H1 (cell line): ENCODE data around the gene SMG5. TPM values are rescaled to one million over a fixed set of nuclear protein-coding genes. Genes with fewer than 3 reads are reported as not detected.

Experiments used
- CTCF ChIA-PET: fragments of 300-600 bp; sonication (Branson Sonifier 250); formaldehyde crosslinking; loops from one replicate; lab custom pipeline; 2021; ENCODE audit not compliant: partially characterized antibody; lab: Charles Lee
- POLR2A ChIA-PET: fragments of 300-600 bp; sonication (Branson Sonifier 250); formaldehyde crosslinking; loops from one replicate; lab custom pipeline; 2021; ENCODE audit warnings: inconsistent platforms; ENCODE audit not compliant: partially characterized antibody; lab: Charles Lee
- DNase-seq, 2 experiments: peaks; one replicate each; pipeline versions ENCODE4 v3.0.0 to v3.0.0-alpha.2; 2010 to 2022; ENCODE audit warnings: low spot score in 2 of 2, low read depth in 1 of 2, mixed read lengths in 1 of 2
- FAIRE-seq: peaks from 2 replicates; lab custom pipeline; 2011; peaks lifted over from hg19 to GRCh38; lab: Jason Lieb, UNC
- H2AFZ ChIP-seq: 2 replicates; pipeline ENCODE4 v1.8.1; 2012; ENCODE audit warnings: low read length, inconsistent platforms
- H2AK5ac ChIP-seq: 2 replicates; pipeline ENCODE4 v1.6.1; 2013; ENCODE audit warnings: low read depth, low read length
- H2BK120ac ChIP-seq: replicated peaks from 2 replicates; pipeline ENCODE3; 2013; ENCODE audit warnings: low read depth, low read length, inconsistent platforms
- H2BK12ac ChIP-seq: 2 replicates; pipeline ENCODE4 v1.6.1; 2013; ENCODE audit warnings: low read depth, low read length
- H2BK15ac ChIP-seq: 2 replicates; pipeline ENCODE4 v1.6.1; 2013; ENCODE audit warnings: low read length
- H2BK20ac ChIP-seq: 2 replicates; pipeline ENCODE4 v1.6.1; 2013; ENCODE audit warnings: low read length
- H2BK5ac ChIP-seq: 2 replicates; pipeline ENCODE4 v1.6.1; 2013; ENCODE audit warnings: low read depth, low read length
- H3K14ac ChIP-seq: 2 replicates; pipeline ENCODE4 v1.6.1; 2013; ENCODE audit warnings: inconsistent platforms; ENCODE audit not compliant: insufficient read length
- H3K18ac ChIP-seq: 2 replicates; pipeline ENCODE4 v1.6.1; 2013; ENCODE audit warnings: low read length; ENCODE audit errors: extremely low read depth
- H3K23ac ChIP-seq: 2 replicates; pipeline ENCODE4 v1.6.1; 2013; ENCODE audit warnings: inconsistent platforms; ENCODE audit not compliant: insufficient read length
- H3K23me2 ChIP-seq: 2 replicates; pipeline ENCODE4 v1.6.1; 2013; ENCODE audit warnings: low read depth, low read length
- H3K27ac ChIP-seq: 2 replicates; pipeline ENCODE4 v1.6.1; 2011; ENCODE audit warnings: low read depth, low read length, inconsistent platforms
- H3K27me3 ChIP-seq, 4 experiments: replicated peaks in 1 of 4; 1 replicate in 1 of 4; 2 replicates in 3 of 4; pipeline versions ENCODE4 v1.6.1 to v1.8.1; 2011 to 2013; ENCODE audit warnings: low read length in 3 of 4, mild to moderate bottlenecking in 3 of 4, inconsistent platforms in 2 of 4, mixed read lengths in 2 of 4, moderate library complexity in 1 of 4; ENCODE audit not compliant: control insufficient read depth in 3 of 4, insufficient read depth in 3 of 4; ENCODE audit errors: extremely low read depth in 1 of 4
- H3K36me3 ChIP-seq, 4 experiments: 2 replicates each; pipeline versions ENCODE4 v1.6.1 to v1.8.1; 2011 to 2013; ENCODE audit warnings: mild to moderate bottlenecking in 4 of 4, low read length in 3 of 4, moderate library complexity in 2 of 4, control low read depth in 1 of 4, inconsistent platforms in 1 of 4; ENCODE audit not compliant: insufficient read depth in 4 of 4, control insufficient read depth in 2 of 4
- H3K4ac ChIP-seq: replicated peaks from 2 replicates; pipeline ENCODE3; 2013; ENCODE audit warnings: low read length, low read depth, mixed read lengths, inconsistent platforms; ENCODE audit not compliant: insufficient read length
- H3K4me1 ChIP-seq, 4 experiments: replicated peaks in 1 of 4; 1 replicate in 1 of 4; 2 replicates in 3 of 4; pipeline versions ENCODE4 v1.6.1 to v1.8.1; 2011 to 2013; ENCODE audit warnings: low read length in 3 of 4, inconsistent platforms in 2 of 4, mixed read lengths in 1 of 4; ENCODE audit not compliant: insufficient read depth in 4 of 4, control insufficient read depth in 3 of 4
- H3K4me2 ChIP-seq, 2 experiments: 2 replicates each; pipeline versions ENCODE4 v1.6.1 to v1.8.1; 2011 to 2013; ENCODE audit warnings: low read depth in 2 of 2, low read length in 2 of 2, control low read depth in 1 of 2, inconsistent platforms in 1 of 2, mild to moderate bottlenecking in 1 of 2; ENCODE audit not compliant: insufficient read depth in 1 of 2
- H3K4me3 ChIP-seq, 4 experiments: fragments of 200-600, 300-600 bp in 1 of 4; sonication (generic), shearing (Covaris generic), sonication (Bioruptor Twin) in 1 of 4; 2 replicates each; pipeline versions ENCODE4 v1.5.1 to v1.8.1; 2011 to 2016; ENCODE audit warnings: low read length in 4 of 4, low read depth in 3 of 4, control low read depth in 2 of 4, inconsistent platforms in 2 of 4, mild to moderate bottlenecking in 2 of 4, mixed read lengths in 1 of 4, moderate library complexity in 1 of 4; ENCODE audit not compliant: insufficient read depth in 2 of 4; ENCODE audit errors: extremely low read depth in 1 of 4
- H3K56ac ChIP-seq: replicated peaks from 2 replicates; pipeline ENCODE3; 2013; ENCODE audit warnings: low read depth, mild to moderate bottlenecking, mixed read lengths, low read length, inconsistent platforms; ENCODE audit not compliant: insufficient read length
- H3K79me1 ChIP-seq: 2 replicates; pipeline ENCODE4 v1.6.1; 2013; ENCODE audit warnings: low read depth, low read length, control low read depth
- H3K79me2 ChIP-seq, 2 experiments: 2 replicates each; pipeline versions ENCODE4 v1.6.1 to v1.8.1; 2012 to 2013; ENCODE audit warnings: low read length in 2 of 2, mild to moderate bottlenecking in 2 of 2, inconsistent platforms in 1 of 2; ENCODE audit not compliant: insufficient read depth in 2 of 2, control insufficient read depth in 1 of 2
- H3K9ac ChIP-seq, 4 experiments: replicated peaks in 1 of 4; 1 replicate in 1 of 4; 2 replicates in 3 of 4; pipeline versions ENCODE4 v1.6.1 to v1.8.1; 2011 to 2013; ENCODE audit warnings: low read depth in 3 of 4, low read length in 3 of 4, control low read depth in 2 of 4, mild to moderate bottlenecking in 2 of 4, moderate library complexity in 2 of 4, inconsistent platforms in 1 of 4; ENCODE audit errors: extremely low read depth in 1 of 4
- H3K9me3 ChIP-seq, 2 experiments: 2 replicates each; pipeline versions ENCODE4 v1.6.1 to v1.8.1; 2012 to 2013; ENCODE audit warnings: mild to moderate bottlenecking in 2 of 2, moderate library complexity in 2 of 2, control low read depth in 1 of 2, inconsistent platforms in 1 of 2, low read depth in 1 of 2, low read length in 1 of 2, mixed read lengths in 1 of 2; ENCODE audit not compliant: insufficient read depth in 2 of 2
- H4K20me1 ChIP-seq, 2 experiments: replicated peaks in 1 of 2; 2 replicates each; pipeline versions ENCODE3 to v1.8.1; 2011 to 2013; ENCODE audit warnings: inconsistent platforms in 2 of 2, low read length in 2 of 2, mild to moderate bottlenecking in 1 of 2; ENCODE audit not compliant: insufficient read depth in 2 of 2, control insufficient read depth in 1 of 2
- H4K5ac ChIP-seq: 2 replicates; pipeline ENCODE4 v1.6.1; 2013; ENCODE audit warnings: low read length, low read depth, mixed read lengths, inconsistent platforms; ENCODE audit not compliant: insufficient read length
- H4K8ac ChIP-seq: 2 replicates; pipeline ENCODE4 v1.8.0; 2013; ENCODE audit warnings: mild to moderate bottlenecking, moderate library complexity, low read length, inconsistent platforms; ENCODE audit not compliant: insufficient read depth; ENCODE audit errors: extremely low read depth
- H4K91ac ChIP-seq: replicated peaks from 2 replicates; pipeline ENCODE3; 2013; ENCODE audit warnings: low read length, mixed read lengths, inconsistent platforms; ENCODE audit not compliant: insufficient read length
- BCL11A ChIP-seq, 2 experiments: IDR thresholded peaks; one replicate each; pipeline ENCODE4 v1.6.1; 2011; ENCODE audit warnings: low read depth in 2 of 2, low read length in 2 of 2, mild to moderate bottlenecking in 2 of 2
- CBX8 ChIP-seq: fragments of 300-800, 300-1000 bp; sonication (generic); IDR thresholded peaks from 2 replicates; pipeline ENCODE4 v1.7.1; 2016; ENCODE audit warnings: low read depth, low read length, borderline replicate concordance
- CTBP2 ChIP-seq: IDR thresholded peaks from 2 replicates; pipeline ENCODE4 v1.7.0; 2011; ENCODE audit warnings: borderline replicate concordance, mild to moderate bottlenecking, moderate library complexity, mixed read lengths, low read length; ENCODE audit not compliant: insufficient read depth, insufficient read length
- EGR1 ChIP-seq: IDR thresholded peaks from 2 replicates; pipeline ENCODE4 v1.6.1; 2011; ENCODE audit warnings: low read depth, low read length, borderline replicate concordance
- JUND ChIP-seq: IDR thresholded peaks from 2 replicates; pipeline ENCODE4 v1.6.1; 2011; ENCODE audit warnings: mild to moderate bottlenecking, improper control_type of control experiment, low read length
- KDM1A ChIP-seq: fragments of 200-600, 300-600 bp; sonication (generic); IDR thresholded peaks from 2 replicates; pipeline ENCODE4 v1.7.1; 2016; ENCODE audit warnings: mild to moderate bottlenecking, low read length, borderline replicate concordance
- PHF8 ChIP-seq: fragments of 200-600 bp; sonication (generic); conservative IDR thresholded peaks from 2 replicates; pipeline ENCODE4 v1.7.1; 2012; ENCODE audit warnings: low read depth, mild to moderate bottlenecking, inconsistent platforms, low read length, moderate library complexity
- RNF2 ChIP-seq: fragments of 200-900, 300-1000 bp; sonication (generic); IDR thresholded peaks from 2 replicates; pipeline ENCODE4 v1.7.1; 2016; ENCODE audit warnings: borderline replicate concordance, low read depth, mild to moderate bottlenecking, antibody characterized with exemption, low read length; ENCODE audit not compliant: poor library complexity, severe bottlenecking; ENCODE audit errors: missing control alignments
- RXRA ChIP-seq: IDR thresholded peaks from 2 replicates; pipeline ENCODE4 v1.6.1; 2011; ENCODE audit warnings: low read depth, mild to moderate bottlenecking, low read length, moderate library complexity; ENCODE audit not compliant: insufficient read depth
- SAP30 ChIP-seq: fragments of 300-600 bp; sonication (generic); IDR thresholded peaks from 2 replicates; pipeline ENCODE4 v1.7.1; 2012; ENCODE audit warnings: low read length, moderate library complexity, mild to moderate bottlenecking, inconsistent platforms; ENCODE audit not compliant: insufficient read depth, insufficient replicate concordance
- TBP ChIP-seq: IDR thresholded peaks from 2 replicates; pipeline ENCODE4 v1.6.1; 2011; ENCODE audit warnings: low read depth, low read length, improper control_type of control experiment
- TEAD4 ChIP-seq: IDR thresholded peaks from 2 replicates; pipeline ENCODE4 v1.6.1; 2012; ENCODE audit warnings: low read depth, low read length, inconsistent platforms, mixed read lengths
- YY1 ChIP-seq: IDR thresholded peaks from 2 replicates; pipeline ENCODE4 v1.6.1; 2011; ENCODE audit warnings: low read depth, mild to moderate bottlenecking, low read length
- ZNF274 ChIP-seq: IDR thresholded peaks from 2 replicates; pipeline ENCODE4 v1.7.0; 2012; ENCODE audit warnings: low read length, borderline replicate concordance; ENCODE audit errors: extremely low read depth
- WGBS, 2 experiments: shearing (Covaris generic) in 1 of 2; methylation state at CpG; one replicate each; pipeline versions ENCODE4 v1.1.6 to v1.1.7; 2013 to 2015; ENCODE audit warnings: low lambda C conversion rate in 2 of 2, mixed read lengths in 2 of 2, inconsistent platforms in 1 of 2, low coverage in 1 of 2, missing lambda C conversion rate in 1 of 2; ENCODE audit not compliant: insufficient replicate concordance in 2 of 2, insufficient coverage in 1 of 2, insufficient read length in 1 of 2; ENCODE audit errors: extremely low coverage in 1 of 2, missing lambda C conversion rate in 1 of 2; 5-methylcytosine and 5-hydroxymethylcytosine counted together
- polyA plus RNA-seq, 7 experiments: library from polyadenylated mRNA; depleted of rRNA in 3 of 7; stranded (reverse) in 5 of 7; unstranded in 2 of 7; fragments of >200 nt in 5 of 7; fragments of 200-250 nt in 2 of 7; gene quantifications; 1 replicate in 5 of 7; 2 replicates in 1 of 7; 4 replicates in 1 of 7; pipeline versions ENCODE4 v1.2.1 to v1.2.3, GENCODE V29; 2011 to 2013; ENCODE audit warnings: missing spikeins in 2 of 7, mixed read lengths in 2 of 7
- total RNA-seq: library from RNA; stranded (reverse); fragmentation: NEBNext Ultra II Directional; extraction: Animal tissue kit (Norgen Biotek cat#: 25700); gene quantifications from 2 replicates; pipeline ENCODE4 v1.2.1, GENCODE V29; 2021

Gene SMG5
- total and polyA plus RNA-seq, 2 of the 8 experiments (the other 6 are each of a cell fraction or from before 2014, with no cell fraction given) = 32.7 to 98.0 TPM

GRCh38 chr1:156293098-156293434 lies 10.4 kb upstream of the SMG5 start:
- POLR2A ChIA-PET = interaction anchor here (0.9 to 16.5 kb wide), 2 partner anchors 10 to 14 kb away, joined by 4 to 221 read pairs; partner anchors contain the start of genes SMG5 and TMEM79

More at GRCh38 chr1:156293098-156293434, 10.4 kb upstream of the SMG5 start:
- Histone ChIP-seq H3K79me2 (no peaks in the 10 kb centered on the region), H4K20me1 (peaks cover 0 to 3% of the 10 kb centered on the region in 2 experiments), H2AK5ac (no peak overlapping the region), H4K91ac (no peak overlapping the region), H2AFZ (no peak overlapping the region), H4K8ac (no peak overlapping the region), H3K56ac (no peak overlapping the region), H4K5ac (no peak overlapping the region), H3K23me2 (peaks cover 7% of the 10 kb centered on the region; the same call in 1 of the 2 replicates)
- no peak for FAIRE-seq
- TF ChIP-seq ZNF274 (no peak), YY1 (no peak), PHF8 (no peak), JUND (no peak), BCL11A (IDR thresholded peaks at IDR 0.05; ENCODE audit: low read depth in 2 of 2, low read length in 2 of 2) (no peak), CBX8 (no peak), SAP30 (no peak), CTBP2 (no peak), TBP (no peak), TEAD4 (no peak), RXRA (no peak), KDM1A (no peak), RNF2 (no peak), EGR1 (no peak)
- TF ChIP-seq, all 59 proteins: peak for 0
- no peak for DNase-seq
- Histone ChIP-seq H3K36me3 (peaks cover 0 to 7% (median 0%) of the 10 kb centered on the region in 4 experiments; a peak in 2 of 8 replicates), H3K18ac (no peak overlapping the region), H2BK120ac (no peak overlapping the region), H3K27me3 (no peaks in the 10 kb centered on the region), H3K9me3 (no peaks in the 10 kb centered on the region), H3K4me3 (no peak overlapping the region), H3K4me1 (peaks cover 0 to 12% (median 4%) of the 10 kb centered on the region in 4 experiments; a peak in 3 of 7 replicates), H2BK15ac (no peak overlapping the region), H3K23ac (no peak overlapping the region), H3K4me2 (no peak overlapping the region), H2BK12ac (no peak overlapping the region), H3K9ac (no peak overlapping the region), H3K27ac (no peak overlapping the region), H3K14ac (no peak overlapping the region), H3K79me1 (0 out of 2 replicates have a peak, but pooled peaks cover 3% of the 10 kb centered on the region), H3K4ac (no peak overlapping the region), H2BK5ac (no peak overlapping the region), H2BK20ac (no peak overlapping the region)
- WGBS, 2 experiments = 92% methylated on average over 6 of the region's 8 CpGs; no CpG with 5 or more reads in 1 of the 2 experiments
- CTCF ChIA-PET = interaction anchor here (0.6 to 1.4 kb wide), 2 partner anchors 25 to 54 kb away, joined by 4 read pairs; no protein-coding TSS in a partner anchor
